Neural progenitor cell (in vitro differentiated cells): ENCODE data around the gene RTL3. TPM values are rescaled to one million over a fixed set of nuclear protein-coding genes. Genes with fewer than 3 reads are reported as not detected.

Experiments used
- DNase-seq: peaks from one replicate; pipeline ENCODE4 v3.0.0-alpha.2; 2016; ENCODE audit warnings: low spot score
- H2AFZ ChIP-seq: fragments of 200-600 bp; sonication (generic); replicated peaks from 2 replicates; pipeline ENCODE4 v1.6.1; 2016; ENCODE audit warnings: antibody characterized with exemption
- H3F3A ChIP-seq: fragments of 200-600 bp; sonication (generic); 2 replicates; pipeline ENCODE4 v1.6.1; 2016; ENCODE audit warnings: antibody characterized with exemption, low read depth
- H3K27ac ChIP-seq: fragments of 200-600 bp; sonication (generic); 2 replicates; pipeline ENCODE4 v1.5.1; 2016; ENCODE audit warnings: mild to moderate bottlenecking
- H3K27me3 ChIP-seq: fragments of 200-600 bp; sonication (generic); 2 replicates; pipeline ENCODE4 v1.6.1; 2016; ENCODE audit warnings: mild to moderate bottlenecking, moderate library complexity
- H3K36me3 ChIP-seq: fragments of 200-600 bp; sonication (generic); 2 replicates; pipeline ENCODE4 v1.5.1; 2016
- H3K4me1 ChIP-seq: fragments of 200-600 bp; sonication (generic); 2 replicates; pipeline ENCODE4 v1.6.1; 2016; ENCODE audit warnings: mixed run types
- H3K4me2 ChIP-seq: fragments of 200-600 bp; sonication (generic); 2 replicates; pipeline ENCODE4 v1.6.1; 2016
- H3K4me3 ChIP-seq: fragments of 200-600 bp; sonication (generic); 2 replicates; pipeline ENCODE4 v1.5.1; 2016
- H3K79me2 ChIP-seq: fragments of 200-600 bp; sonication (generic); 2 replicates; pipeline ENCODE4 v1.6.1; 2016; ENCODE audit warnings: low read depth
- H3K9ac ChIP-seq: fragments of 200-600 bp; sonication (generic); 2 replicates; pipeline ENCODE4 v1.6.1; 2016
- H3K9me3 ChIP-seq: fragments of 200-600 bp; sonication (generic); 2 replicates; pipeline ENCODE4 v1.5.1; 2016; ENCODE audit warnings: low read depth
- H4K20me1 ChIP-seq: fragments of 200-600 bp; sonication (generic); 2 replicates; pipeline ENCODE4 v1.6.1; 2016; ENCODE audit warnings: low read depth
- H3K27ac Mint-ChIP-seq: 3 replicates; pipeline ENCODE4 v1.8.0; 2021; ENCODE audit warnings: mixed read lengths
- H3K27me3 Mint-ChIP-seq: 2 replicates; pipeline ENCODE4 v1.8.0; 2022; ENCODE audit warnings: low read depth, mild to moderate bottlenecking, inconsistent platforms, moderate library complexity, mixed read lengths; ENCODE audit not compliant: insufficient read depth
- H3K36me3 Mint-ChIP-seq: 3 replicates; pipeline ENCODE4 v1.8.0; 2021; ENCODE audit warnings: mixed read lengths
- H3K4me1 Mint-ChIP-seq: 3 replicates; pipeline ENCODE4 v1.8.0; 2021; ENCODE audit warnings: mixed read lengths
- H3K4me3 Mint-ChIP-seq: 3 replicates; pipeline ENCODE4 v1.8.0; 2021; ENCODE audit warnings: mild to moderate bottlenecking, moderate library complexity, mixed read lengths
- H3K9me3 Mint-ChIP-seq: 3 replicates; pipeline ENCODE4 v1.8.0; 2020; ENCODE audit warnings: mixed read lengths
- EZH2 ChIP-seq: fragments of 200-600 bp; sonication (generic); IDR thresholded peaks from 2 replicates; pipeline ENCODE4 v1.6.1; 2017; ENCODE audit warnings: antibody characterized with exemption, mild to moderate bottlenecking, moderate library complexity
- EZH2phosphoT487 ChIP-seq: fragments of 200-600 bp; sonication (generic); IDR thresholded peaks from 2 replicates; pipeline ENCODE4 v1.6.1; 2017; ENCODE audit warnings: antibody characterized with exemption
- total RNA-seq: library from RNA; depleted of rRNA; stranded (reverse); fragments of >200 nt; gene quantifications from 2 replicates; pipeline ENCODE4 v1.2.3, GENCODE V29; 2015; ENCODE audit warnings: low replicate concordance
- TF ChIP-seq, protein P1 (sequence below): fragments of 200-600 bp; sonication (generic); IDR thresholded peaks from 2 replicates; pipeline ENCODE4 v1.5.1; 2017; ENCODE audit warnings: antibody characterized with exemption, mild to moderate bottlenecking

RTL3 gene
- total RNA-seq, 1 donor from 2014 or later, result not detected

DNA sequence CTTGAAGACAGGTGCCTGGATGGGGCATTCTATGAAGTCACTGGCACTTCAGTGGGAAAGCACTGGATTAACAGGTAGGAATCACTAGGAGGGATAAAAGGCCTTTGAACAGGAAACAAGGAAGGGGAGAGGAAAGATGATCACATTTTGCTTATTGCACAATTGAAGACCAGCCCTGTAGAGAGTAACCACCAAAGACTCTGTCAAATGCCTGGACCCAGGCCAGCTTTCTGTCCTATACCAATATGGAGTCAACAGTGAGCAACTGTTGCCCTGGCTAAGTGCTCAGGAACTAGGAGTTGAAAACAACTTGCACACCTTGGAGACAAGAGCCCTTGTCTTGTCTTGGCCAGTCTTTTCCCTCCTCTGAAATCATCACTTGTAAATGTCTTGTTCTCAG lies 14.1 kb upstream of the RTL3 start:
- no peaks in the 10 kb centered on the region for H3F3A ChIP-seq
- no peaks in the 10 kb centered on the region for H3K79me2 ChIP-seq
- H3K9me3 ChIP-seq, result peaks cover 5% of the 10 kb centered on the region
- no peaks in the 10 kb centered on the region for H3K4me1 ChIP-seq
- H3K36me3 ChIP-seq, result no peaks in the 10 kb centered on the region
- H3K4me3 ChIP-seq, result no peak overlapping the region
- H4K20me1 ChIP-seq, result no peaks in the 10 kb centered on the region
- TF ChIP-seq EZH2phosphoT487 (no peak), EZH2 (no peak)
- TF ChIP-seq, protein P1, sequence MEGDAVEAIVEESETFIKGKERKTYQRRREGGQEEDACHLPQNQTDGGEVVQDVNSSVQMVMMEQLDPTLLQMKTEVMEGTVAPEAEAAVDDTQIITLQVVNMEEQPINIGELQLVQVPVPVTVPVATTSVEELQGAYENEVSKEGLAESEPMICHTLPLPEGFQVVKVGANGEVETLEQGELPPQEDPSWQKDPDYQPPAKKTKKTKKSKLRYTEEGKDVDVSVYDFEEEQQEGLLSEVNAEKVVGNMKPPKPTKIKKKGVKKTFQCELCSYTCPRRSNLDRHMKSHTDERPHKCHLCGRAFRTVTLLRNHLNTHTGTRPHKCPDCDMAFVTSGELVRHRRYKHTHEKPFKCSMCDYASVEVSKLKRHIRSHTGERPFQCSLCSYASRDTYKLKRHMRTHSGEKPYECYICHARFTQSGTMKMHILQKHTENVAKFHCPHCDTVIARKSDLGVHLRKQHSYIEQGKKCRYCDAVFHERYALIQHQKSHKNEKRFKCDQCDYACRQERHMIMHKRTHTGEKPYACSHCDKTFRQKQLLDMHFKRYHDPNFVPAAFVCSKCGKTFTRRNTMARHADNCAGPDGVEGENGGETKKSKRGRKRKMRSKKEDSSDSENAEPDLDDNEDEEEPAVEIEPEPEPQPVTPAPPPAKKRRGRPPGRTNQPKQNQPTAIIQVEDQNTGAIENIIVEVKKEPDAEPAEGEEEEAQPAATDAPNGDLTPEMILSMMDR, result no peak
- no peaks in the 10 kb centered on the region for H3K27me3 ChIP-seq
- no peak overlapping the region for H3K27ac Mint-ChIP-seq
- DNase-seq, result no peak
- no peak overlapping the region for H2AFZ ChIP-seq
- no peak overlapping the region for H3K9ac ChIP-seq
- no peaks in the 10 kb centered on the region for H3K9me3 Mint-ChIP-seq
- no peaks in the 10 kb centered on the region for H3K4me1 Mint-ChIP-seq
- no peaks in the 10 kb centered on the region for H3K36me3 Mint-ChIP-seq
- H3K27ac ChIP-seq, result no peak overlapping the region
- H3K27me3 Mint-ChIP-seq, result peaks cover 3% of the 10 kb centered on the region
- no peak overlapping the region for H3K4me3 Mint-ChIP-seq
- no peak overlapping the region for H3K4me2 ChIP-seq

DNA sequence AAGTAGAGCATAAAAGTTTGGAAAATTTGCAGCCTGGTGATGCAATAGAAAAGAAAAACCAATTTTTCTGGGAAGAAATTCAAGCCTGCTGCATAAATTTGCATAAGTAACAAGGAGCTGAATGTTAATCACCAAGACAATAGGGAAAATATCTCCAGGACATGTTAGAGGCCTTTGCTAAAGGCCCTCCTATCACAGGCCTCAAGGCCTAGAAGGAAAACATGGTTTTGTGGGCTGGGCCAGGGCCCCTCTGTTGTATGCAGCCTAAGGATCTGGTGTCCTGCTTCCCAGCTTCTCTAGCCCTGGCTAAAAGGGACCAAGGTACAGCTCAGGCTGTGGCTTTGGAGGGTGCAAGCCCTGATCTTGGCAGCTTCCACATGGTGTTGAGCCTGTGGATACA lies 6.2 kb upstream of the RTL3 start:
- Histone ChIP-seq H3K4me2 (no peak overlapping the region), H2AFZ (no peak overlapping the region), H3K4me1 (no peaks in the 10 kb centered on the region), H3K9ac (no peak overlapping the region), H3K27ac (no peak overlapping the region), H3K9me3 (peaks cover 5% of the 10 kb centered on the region), H3K79me2 (no peaks in the 10 kb centered on the region), H4K20me1 (no peaks in the 10 kb centered on the region), H3K36me3 (no peaks in the 10 kb centered on the region), H3K4me3 (no peak overlapping the region), H3K27me3 (no peaks in the 10 kb centered on the region), H3F3A (no peaks in the 10 kb centered on the region)
- no peak overlapping the region for H3K4me3 Mint-ChIP-seq
- peaks cover 2% of the 10 kb centered on the region for H3K4me1 Mint-ChIP-seq
- no peak for DNase-seq
- H3K27ac Mint-ChIP-seq, result no peak overlapping the region
- H3K27me3 Mint-ChIP-seq, result no peaks in the 10 kb centered on the region
- H3K9me3 Mint-ChIP-seq, result peaks cover 6% of the 10 kb centered on the region
- H3K36me3 Mint-ChIP-seq, result no peaks in the 10 kb centered on the region
- TF ChIP-seq EZH2 (no peak), EZH2phosphoT487 (no peak)
- TF ChIP-seq, protein P1, result no peak

DNA sequence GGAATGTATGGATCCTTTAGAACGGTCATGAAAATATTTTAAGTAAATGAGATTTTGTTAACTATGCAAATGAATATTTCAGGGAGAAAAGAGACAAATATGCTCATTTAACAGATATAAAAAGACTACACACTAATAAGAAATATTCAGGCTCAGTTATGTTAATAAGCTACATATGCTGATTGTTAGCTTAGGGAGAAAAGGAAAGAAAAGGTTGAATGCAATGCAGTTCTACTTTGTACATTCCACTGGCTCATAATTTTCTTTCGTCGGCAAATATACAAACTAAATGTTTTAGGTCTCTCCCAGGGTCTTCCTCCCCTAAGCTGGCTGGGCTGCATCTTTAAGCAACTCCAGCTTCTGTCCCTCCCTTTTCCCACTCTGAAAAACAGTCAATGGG lies 2.7 kb upstream of the RTL3 start:
- no peak for DNase-seq
- H3K4me1 Mint-ChIP-seq, result no peaks in the 10 kb centered on the region
- Histone ChIP-seq H3K4me1 (no peaks in the 10 kb centered on the region), H3K36me3 (no peaks in the 10 kb centered on the region), H3K4me2 (no peak overlapping the region), H3K9ac (no peak overlapping the region), H3K79me2 (no peaks in the 10 kb centered on the region), H3F3A (no peaks in the 10 kb centered on the region), H3K9me3 (no peaks in the 10 kb centered on the region), H4K20me1 (no peaks in the 10 kb centered on the region), H3K27me3 (no peaks in the 10 kb centered on the region), H3K4me3 (no peak overlapping the region), H2AFZ (no peak overlapping the region), H3K27ac (no peak overlapping the region)
- no peak overlapping the region for H3K27ac Mint-ChIP-seq
- H3K36me3 Mint-ChIP-seq, result no peaks in the 10 kb centered on the region
- TF ChIP-seq, protein P1, result no peak
- TF ChIP-seq EZH2phosphoT487 (no peak), EZH2 (no peak)
- no peak overlapping the region for H3K4me3 Mint-ChIP-seq
- no peaks in the 10 kb centered on the region for H3K27me3 Mint-ChIP-seq
- H3K9me3 Mint-ChIP-seq, result peaks cover 6% of the 10 kb centered on the region

GRCh38 chrX:78659955-78660354 lies 827 bp upstream of the RTL3 start:
- no peaks in the 10 kb centered on the region for H3K36me3 ChIP-seq
- no peak overlapping the region for H3K27ac Mint-ChIP-seq
- H3F3A ChIP-seq, result no peaks in the 10 kb centered on the region
- H3K4me1 Mint-ChIP-seq, result no peaks in the 10 kb centered on the region
- H3K4me3 ChIP-seq, result no peak overlapping the region
- DNase-seq, result no peak
- H3K4me2 ChIP-seq, result no peak overlapping the region
- H3K27ac ChIP-seq, result no peak overlapping the region
- H3K27me3 Mint-ChIP-seq, result no peaks in the 10 kb centered on the region
- no peaks in the 10 kb centered on the region for H4K20me1 ChIP-seq
- no peaks in the 10 kb centered on the region for H3K27me3 ChIP-seq
- no peak overlapping the region for H3K9ac ChIP-seq
- H3K79me2 ChIP-seq, result no peaks in the 10 kb centered on the region
- H3K36me3 Mint-ChIP-seq, result no peaks in the 10 kb centered on the region
- TF ChIP-seq, protein P1, result no peak
- no peak for TF ChIP-seq EZH2phosphoT487
- TF ChIP-seq EZH2, result no peak
- no peaks in the 10 kb centered on the region for H3K4me1 ChIP-seq
- no peak overlapping the region for H3K4me3 Mint-ChIP-seq
- no peak overlapping the region for H2AFZ ChIP-seq
- H3K9me3 Mint-ChIP-seq, result peaks cover 3% of the 10 kb centered on the region
- H3K9me3 ChIP-seq, result no peaks in the 10 kb centered on the region
